Measurements from ENCODE around the gene MN1. TPM values are rescaled to one million over a fixed set of nuclear protein-coding genes. Genes with fewer than 3 reads are reported as not detected.

The MN1 gene
- total RNA-seq, 2 experiments from 2014 or later: 0.27 to 0.28 TPM

DNA sequence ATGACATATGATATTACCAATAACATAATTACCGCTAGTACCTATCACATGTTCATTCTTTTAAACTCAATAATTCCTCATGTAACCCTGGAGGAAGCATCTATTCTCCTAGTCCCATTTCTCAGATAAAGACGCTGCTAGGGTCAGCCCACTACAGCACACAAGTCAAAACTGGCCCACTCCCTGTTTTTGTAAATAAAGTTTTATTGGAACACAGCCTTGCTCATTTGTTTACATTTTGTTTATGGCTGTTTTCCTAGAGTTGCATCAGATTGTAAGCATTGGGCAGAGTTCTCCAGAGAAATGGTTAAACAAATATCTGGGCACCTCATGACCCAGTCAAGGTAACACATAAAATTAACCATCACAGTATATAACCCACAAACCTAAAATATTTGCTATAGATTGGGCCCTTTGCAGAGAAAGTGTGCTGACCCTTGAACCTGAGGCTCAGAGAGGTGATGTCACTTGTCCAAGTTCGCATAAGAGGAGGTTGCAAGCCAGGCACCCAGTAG lies 36.8 kb downstream of the MN1 start:
- intact Hi-C loops (cut with DNase I, micrococcal nuclease): no loop called here
- TF ChIP-seq, protein P1, sequence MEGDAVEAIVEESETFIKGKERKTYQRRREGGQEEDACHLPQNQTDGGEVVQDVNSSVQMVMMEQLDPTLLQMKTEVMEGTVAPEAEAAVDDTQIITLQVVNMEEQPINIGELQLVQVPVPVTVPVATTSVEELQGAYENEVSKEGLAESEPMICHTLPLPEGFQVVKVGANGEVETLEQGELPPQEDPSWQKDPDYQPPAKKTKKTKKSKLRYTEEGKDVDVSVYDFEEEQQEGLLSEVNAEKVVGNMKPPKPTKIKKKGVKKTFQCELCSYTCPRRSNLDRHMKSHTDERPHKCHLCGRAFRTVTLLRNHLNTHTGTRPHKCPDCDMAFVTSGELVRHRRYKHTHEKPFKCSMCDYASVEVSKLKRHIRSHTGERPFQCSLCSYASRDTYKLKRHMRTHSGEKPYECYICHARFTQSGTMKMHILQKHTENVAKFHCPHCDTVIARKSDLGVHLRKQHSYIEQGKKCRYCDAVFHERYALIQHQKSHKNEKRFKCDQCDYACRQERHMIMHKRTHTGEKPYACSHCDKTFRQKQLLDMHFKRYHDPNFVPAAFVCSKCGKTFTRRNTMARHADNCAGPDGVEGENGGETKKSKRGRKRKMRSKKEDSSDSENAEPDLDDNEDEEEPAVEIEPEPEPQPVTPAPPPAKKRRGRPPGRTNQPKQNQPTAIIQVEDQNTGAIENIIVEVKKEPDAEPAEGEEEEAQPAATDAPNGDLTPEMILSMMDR (IDR thresholded peaks at IDR 0.05): no peak
- CTCF ChIA-PET: no interaction called here
- no peaks in the 10 kb centered on the region for H3K4me1 Mint-ChIP-seq (ENCODE audit: low read depth)
- H3K9me3 Mint-ChIP-seq: no peaks in the 10 kb centered on the region
- no peak overlapping the region for H3K4me3 Mint-ChIP-seq
- H3K27ac Mint-ChIP-seq: no peak overlapping the region
- H3K27me3 Mint-ChIP-seq: no peaks in the 10 kb centered on the region
- H3K36me3 Mint-ChIP-seq (ENCODE audit: low read depth): no peaks in the 10 kb centered on the region
- Histone ChIP-seq H3K27ac (ENCODE audit: low read depth in 1 of 2, low read length in 2 of 2) (no peak overlapping the region), H3K36me3 (ENCODE audit: insufficient read depth, low read length) (no peaks in the 10 kb centered on the region), H3K4me1 (ENCODE audit: insufficient read depth, low read length) (no peaks in the 10 kb centered on the region), H3K4me3 (ENCODE audit: low read length) (no peak overlapping the region), H3K27me3 (ENCODE audit: control insufficient read depth in 1 of 2, insufficient read depth in 2 of 2, low read length in 2 of 2) (no peaks in the 10 kb centered on the region), H3K9me3 (ENCODE audit: control insufficient read depth in 1 of 2, insufficient read depth in 1 of 2, low read length in 2 of 2) (peaks cover 0 to 6% of the 10 kb centered on the region in 2 experiments)
- DNase-seq (no peak), ATAC-seq (ENCODE audit: poor library complexity) (no peak)
- POLR2A ChIA-PET: no interaction called here

GRCh38 chr22:27761665-27762064 lies 39.9 kb downstream of the MN1 start:
- TF ChIP-seq, protein P1 (IDR thresholded peaks at IDR 0.05): no peak
- intact Hi-C loops (cut with DNase I, micrococcal nuclease): no loop called here
- ChIA-PET CTCF (no interaction called here), POLR2A (no interaction called here)
- Mint-ChIP-seq H3K4me3 (no peak overlapping the region), H3K9me3 (no peaks in the 10 kb centered on the region), H3K27me3 (no peaks in the 10 kb centered on the region), H3K4me1 (ENCODE audit: low read depth) (no peaks in the 10 kb centered on the region), H3K36me3 (ENCODE audit: low read depth) (no peaks in the 10 kb centered on the region), H3K27ac (no peak overlapping the region)
- no peak for DNase-seq
- Histone ChIP-seq H3K27me3 (ENCODE audit: control insufficient read depth in 1 of 2, insufficient read depth in 2 of 2, low read length in 2 of 2) (no peaks in the 10 kb centered on the region), H3K9me3 (ENCODE audit: control insufficient read depth in 1 of 2, insufficient read depth in 1 of 2, low read length in 2 of 2) (peaks cover 0 to 6% of the 10 kb centered on the region in 2 experiments), H3K4me3 (ENCODE audit: low read length) (no peak overlapping the region), H3K36me3 (ENCODE audit: insufficient read depth, low read length) (no peaks in the 10 kb centered on the region), H3K27ac (ENCODE audit: low read depth in 1 of 2, low read length in 2 of 2) (no peak overlapping the region), H3K4me1 (ENCODE audit: insufficient read depth, low read length) (no peaks in the 10 kb centered on the region)
- no peak for ATAC-seq (ENCODE audit: poor library complexity)

DNA sequence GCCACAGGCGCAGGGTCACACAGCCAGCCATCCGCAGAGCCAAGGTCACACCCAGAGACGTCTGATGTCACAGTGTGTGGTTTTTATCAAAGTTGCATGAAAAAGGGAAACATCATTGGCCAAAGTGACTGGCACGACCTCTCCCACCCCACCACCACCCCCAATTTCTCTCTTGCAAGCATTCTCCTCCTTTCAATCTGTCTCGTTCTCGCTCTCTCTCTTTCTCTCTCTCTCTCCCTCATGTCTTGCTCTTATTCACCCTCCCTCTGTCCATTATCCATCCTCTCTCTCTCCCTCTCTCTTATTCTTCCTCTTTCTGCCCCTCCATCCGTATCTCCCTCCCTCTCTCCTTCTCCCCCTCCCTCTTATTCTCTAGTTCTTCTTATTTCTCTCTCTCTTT lies 40.6 kb downstream of the MN1 start:
- H3K36me3 Mint-ChIP-seq (ENCODE audit: low read depth): no peaks in the 10 kb centered on the region
- CTCF ChIA-PET: no interaction called here

More for the DNA sequence above, 40.6 kb downstream of the MN1 start:
- H3K4me1 Mint-ChIP-seq (ENCODE audit: low read depth): no peaks in the 10 kb centered on the region
- no peak for ATAC-seq (ENCODE audit: poor library complexity)
- TF ChIP-seq, protein P1 (IDR thresholded peaks at IDR 0.05): no peak
- H3K9me3 ChIP-seq (ENCODE audit: control insufficient read depth in 1 of 2, insufficient read depth in 1 of 2, low read length in 2 of 2): peaks cover 0 to 6% of the 10 kb centered on the region in 2 experiments
- H3K4me3 Mint-ChIP-seq: no peak overlapping the region
- no peak overlapping the region for H3K4me3 ChIP-seq (ENCODE audit: low read length)
- no peak overlapping the region for H3K27ac Mint-ChIP-seq
- intact Hi-C loops (cut with DNase I, micrococcal nuclease): no loop called here
- H3K36me3 ChIP-seq (ENCODE audit: insufficient read depth, low read length): no peaks in the 10 kb centered on the region
- DNase-seq: no peak
- POLR2A ChIA-PET: no interaction called here
- H3K27ac ChIP-seq (ENCODE audit: low read depth in 1 of 2, low read length in 2 of 2): no peak overlapping the region
- H3K9me3 Mint-ChIP-seq: no peaks in the 10 kb centered on the region
- no peaks in the 10 kb centered on the region for H3K4me1 ChIP-seq (ENCODE audit: insufficient read depth, low read length)
- no peaks in the 10 kb centered on the region for H3K27me3 ChIP-seq (ENCODE audit: control insufficient read depth in 1 of 2, insufficient read depth in 2 of 2, low read length in 2 of 2)
- H3K27me3 Mint-ChIP-seq: no peaks in the 10 kb centered on the region
